ENCODE data around the gene DHRS9.

- no peak for TF ChIP-seq CTCF (IDR thresholded peaks at IDR 0.05)
- TF ChIP-seq POLR2A (IDR thresholded peaks at IDR 0.05), result no peak
Observed at GRCh38 chr2:169091256-169091655, 21.9 kb downstream of the DHRS9 start.
